Fibroblast of lung (primary cell): ENCODE measurements around the gene KCNG2. TPM values are rescaled to one million over a fixed set of nuclear protein-coding genes. Genes with fewer than 3 reads are reported as not detected.

Experiments
- DNase-seq, 2 donors: peaks; one replicate each; pipeline versions ENCODE4 v3.0.0 to v3.0.0-alpha.2; 2010; ENCODE audit warnings: low read depth in 2 of 2
- H2AFZ ChIP-seq: 2 replicates; pipeline ENCODE4 v1.5.1; 2012; ENCODE audit warnings: low read length, control low read depth, inconsistent platforms
- H3K27ac ChIP-seq: 2 replicates; pipeline ENCODE4 v1.5.1; 2011; ENCODE audit warnings: low read length, control low read depth; ENCODE audit not compliant: insufficient read depth
- H3K27me3 ChIP-seq: 2 replicates; pipeline ENCODE4 v1.5.1; 2011; ENCODE audit warnings: mild to moderate bottlenecking, low read length; ENCODE audit not compliant: control insufficient read depth, insufficient read depth
- H3K36me3 ChIP-seq: 2 replicates; pipeline ENCODE4 v1.5.1; 2011; ENCODE audit warnings: low read length; ENCODE audit not compliant: control insufficient read depth, insufficient read depth
- H3K4me1 ChIP-seq: 2 replicates; pipeline ENCODE4 v1.5.1; 2011; ENCODE audit warnings: low read length; ENCODE audit not compliant: control insufficient read depth, insufficient read depth; ENCODE audit errors: extremely low read depth
- H3K4me2 ChIP-seq: 2 replicates; pipeline ENCODE4 v1.5.1; 2011; ENCODE audit warnings: low read length, control low read depth; ENCODE audit not compliant: insufficient read depth; ENCODE audit errors: extremely low read depth
- H3K4me3 ChIP-seq, 4 experiments: fragments of 200-600 bp in 1 of 4; sonication (generic) in 1 of 4; replicated peaks in 1 of 4; 2 replicates each; pipeline ENCODE4 v1.5.1; 2011 to 2016; ENCODE audit warnings: low read length in 4 of 4, low read depth in 3 of 4, mild to moderate bottlenecking in 3 of 4, control low read depth in 2 of 4, inconsistent platforms in 1 of 4, mixed read lengths in 1 of 4; ENCODE audit not compliant: insufficient read depth in 1 of 4; ENCODE audit errors: control extremely low read depth in 1 of 4
- H3K79me2 ChIP-seq: 2 replicates; pipeline ENCODE4 v1.5.1; 2012; ENCODE audit warnings: mild to moderate bottlenecking, low read length, inconsistent platforms; ENCODE audit not compliant: control insufficient read depth, insufficient read depth
- H3K9ac ChIP-seq: 2 replicates; pipeline ENCODE4 v1.5.1; 2011; ENCODE audit warnings: mild to moderate bottlenecking, low read length, control low read depth; ENCODE audit not compliant: insufficient read depth
- H3K9me3 ChIP-seq: 2 replicates; pipeline ENCODE4 v1.5.1; 2012; ENCODE audit warnings: low read depth, low read length; ENCODE audit not compliant: control insufficient read depth, insufficient read depth
- H4K20me1 ChIP-seq: 2 replicates; pipeline ENCODE4 v1.5.1; 2011; ENCODE audit warnings: low read length; ENCODE audit not compliant: control insufficient read depth, insufficient read depth; ENCODE audit errors: extremely low read depth
- CTCF ChIP-seq, 2 donors: IDR thresholded peaks in 1 of 2; conservative IDR thresholded peaks in 1 of 2; 1 replicate in 1 of 2; 2 replicates in 1 of 2; pipeline ENCODE4 v1.5.1; 2011 to 2012; ENCODE audit warnings: low read length in 2 of 2, control low read depth in 1 of 2, inconsistent platforms in 1 of 2, low read depth in 1 of 2, mild to moderate bottlenecking in 1 of 2
- EZH2 ChIP-seq: IDR thresholded peaks from 2 replicates; pipeline ENCODE4 v1.5.1; 2012; ENCODE audit warnings: low read length, control low read depth, mild to moderate bottlenecking; ENCODE audit errors: missing control alignments
- polyA plus RNA-seq, 2 donors: library from polyadenylated mRNA; depleted of rRNA in 1 of 2; stranded (reverse) in 1 of 2; unstranded in 1 of 2; fragments of >200 nt; gene quantifications; 2 replicates each; pipeline ENCODE4 v1.2.1, GENCODE V29; 2011 to 2012; ENCODE audit warnings: missing spikeins in 1 of 2
- total RNA-seq: library from RNA; depleted of rRNA; stranded (reverse); fragments of >200 nt; gene quantifications from 2 replicates; pipeline ENCODE4 v1.2.1, GENCODE V29; 2014

Gene KCNG2
- total and polyA plus RNA-seq, 2 donors (not counting 1 experiment from before 2014, with no cell fraction given) = 0.42 to 10.1 TPM

- Histone ChIP-seq H3K4me1 (no peaks in the 10 kb centered on the region), H3K4me3 (no peak overlapping the region), H2AFZ (no peak overlapping the region), H3K9me3 (no peaks in the 10 kb centered on the region), H4K20me1 (no peaks in the 10 kb centered on the region), H3K36me3 (no peaks in the 10 kb centered on the region), H3K27me3 (no peaks in the 10 kb centered on the region), H3K9ac (no peak overlapping the region), H3K27ac (no peak overlapping the region), H3K4me2 (no peak overlapping the region), H3K79me2 (no peaks in the 10 kb centered on the region)
- DNase-seq = no peak
- TF ChIP-seq CTCF (conservative IDR thresholded peaks at IDR 0.05 in 1 of 2, IDR thresholded peaks at IDR 0.05 in 1 of 2; ENCODE audit: low read depth in 1 of 2, low read length in 2 of 2) (no peak), EZH2 (no peak)
Measured at GRCh38 chr18:79772865-79773696, 24.7 kb upstream of the KCNG2 start.

- H3K27ac ChIP-seq = no peak overlapping the region
- H3K4me2 ChIP-seq = no peak overlapping the region
- H3K36me3 ChIP-seq = no peaks in the 10 kb centered on the region
- H4K20me1 ChIP-seq = no peaks in the 10 kb centered on the region
- no peaks in the 10 kb centered on the region for H3K9me3 ChIP-seq
- no peaks in the 10 kb centered on the region for H3K79me2 ChIP-seq
- TF ChIP-seq CTCF (conservative IDR thresholded peaks at IDR 0.05 in 1 of 2, IDR thresholded peaks at IDR 0.05 in 1 of 2; ENCODE audit: low read depth in 1 of 2, low read length in 2 of 2) (no peak), EZH2 (no peak)
- no peak overlapping the region for H3K9ac ChIP-seq
- no peaks in the 10 kb centered on the region for H3K27me3 ChIP-seq
- no peak overlapping the region for H2AFZ ChIP-seq
- no peaks in the 10 kb centered on the region for H3K4me1 ChIP-seq
- DNase-seq = no peak
- no peak overlapping the region for H3K4me3 ChIP-seq
Measured at GRCh38 chr18:79774111-79774510, 23.6 kb upstream of the KCNG2 start.

GRCh38 chr18:79775441-79776221 lies 22.1 kb upstream of the KCNG2 start:
- H3K4me1 ChIP-seq = no peaks in the 10 kb centered on the region
- no peak overlapping the region for H2AFZ ChIP-seq
- no peak overlapping the region for H3K9ac ChIP-seq
- H3K4me2 ChIP-seq = no peak overlapping the region
- H4K20me1 ChIP-seq = no peaks in the 10 kb centered on the region
- DNase-seq = no peak
- no peaks in the 10 kb centered on the region for H3K36me3 ChIP-seq
- no peaks in the 10 kb centered on the region for H3K27me3 ChIP-seq
- H3K9me3 ChIP-seq = no peaks in the 10 kb centered on the region
- H3K27ac ChIP-seq = no peak overlapping the region
- no peaks in the 10 kb centered on the region for H3K79me2 ChIP-seq
- TF ChIP-seq EZH2 = no peak
- TF ChIP-seq CTCF (conservative IDR thresholded peaks at IDR 0.05 in 1 of 2, IDR thresholded peaks at IDR 0.05 in 1 of 2; ENCODE audit: low read depth in 1 of 2, low read length in 2 of 2) = no peak
- H3K4me3 ChIP-seq = no peak overlapping the region
